Activated CD4-positive, alpha-beta T cell treated with anti-CD3 and anti-CD28 coated beads, Interleukin-2, amount 50 U/mL, for 48 hours (primary cell): ENCODE measurements around the gene ASS1.
A peak's percentile ranks its signal among the peaks of the same experiment; 100 is the strongest.

Source experiments
- DNase-seq, 2 experiments: peaks; one replicate each; pipeline ENCODE4 v3.0.0-alpha.2; 2020

Gene ASS1

GRCh38 chr9:130437011-130437789, 7.6 kb upstream of the ASS1 start:
- no peak for DNase-seq

GRCh38 chr9:130438382-130438981, 6.3 kb upstream of the ASS1 start:
- DNase-seq = no peak

GRCh38 chr9:130441031-130441430, 3.7 kb upstream of the ASS1 start:
- DNase-seq = no peak

- DNase-seq = no peak
These were observed 1.9 kb upstream of the ASS1 start for GRCh38 chr9:130442746-130443455.

GRCh38 chr9:130443456-130443801, 1.3 kb upstream of the ASS1 start:
- DNase-seq = no peak

GRCh38 chr9:130443840-130444492, 795 bp upstream of the ASS1 start:
- no peak for DNase-seq

DNA sequence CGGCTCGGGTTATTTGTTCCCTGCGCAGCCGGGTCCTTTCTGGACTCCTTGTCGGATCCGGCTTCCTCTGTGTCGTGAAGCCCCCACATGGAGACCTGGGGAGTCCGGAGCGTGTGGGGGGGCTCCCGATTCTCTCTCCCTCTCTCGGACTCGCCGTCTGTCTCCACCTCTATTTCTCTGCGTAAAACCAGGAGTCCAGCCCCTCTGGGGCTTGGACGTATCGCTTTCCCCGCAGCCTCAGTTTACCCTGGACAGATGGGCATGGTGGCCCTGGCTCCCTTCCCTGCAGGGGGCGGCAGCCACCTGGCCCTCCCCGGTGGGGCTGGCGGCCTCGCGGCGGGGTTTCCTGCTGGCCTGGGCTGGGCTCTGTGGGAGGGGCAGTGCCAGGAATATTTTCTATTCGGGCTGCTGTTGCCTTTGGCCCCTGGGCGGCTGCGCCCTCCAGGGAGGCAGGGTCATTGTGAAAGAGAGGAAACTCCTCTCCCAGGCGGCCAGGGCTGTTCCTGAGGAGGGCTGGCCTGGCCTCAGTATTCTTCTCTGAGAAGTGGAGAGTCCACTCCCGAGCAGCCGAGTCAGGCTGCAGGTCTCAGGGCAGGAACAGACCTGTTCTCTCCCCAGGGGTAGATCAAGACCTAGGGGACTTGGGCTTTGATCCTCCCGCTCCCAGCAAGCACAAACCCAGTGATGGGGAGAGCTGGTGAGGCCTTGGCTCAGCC, 665 bp downstream of the ASS1 start:
- no peak for DNase-seq

- DNase-seq = no peak
These were observed 1.5 kb downstream of the ASS1 start for GRCh38 chr9:130446101-130446861.

- no peak for DNase-seq
These were observed 2.5 kb downstream of the ASS1 start for GRCh38 chr9:130447193-130447816.

- no peak for DNase-seq
These were observed 3.4 kb downstream of the ASS1 start for GRCh38 chr9:130448035-130448624.

DNA sequence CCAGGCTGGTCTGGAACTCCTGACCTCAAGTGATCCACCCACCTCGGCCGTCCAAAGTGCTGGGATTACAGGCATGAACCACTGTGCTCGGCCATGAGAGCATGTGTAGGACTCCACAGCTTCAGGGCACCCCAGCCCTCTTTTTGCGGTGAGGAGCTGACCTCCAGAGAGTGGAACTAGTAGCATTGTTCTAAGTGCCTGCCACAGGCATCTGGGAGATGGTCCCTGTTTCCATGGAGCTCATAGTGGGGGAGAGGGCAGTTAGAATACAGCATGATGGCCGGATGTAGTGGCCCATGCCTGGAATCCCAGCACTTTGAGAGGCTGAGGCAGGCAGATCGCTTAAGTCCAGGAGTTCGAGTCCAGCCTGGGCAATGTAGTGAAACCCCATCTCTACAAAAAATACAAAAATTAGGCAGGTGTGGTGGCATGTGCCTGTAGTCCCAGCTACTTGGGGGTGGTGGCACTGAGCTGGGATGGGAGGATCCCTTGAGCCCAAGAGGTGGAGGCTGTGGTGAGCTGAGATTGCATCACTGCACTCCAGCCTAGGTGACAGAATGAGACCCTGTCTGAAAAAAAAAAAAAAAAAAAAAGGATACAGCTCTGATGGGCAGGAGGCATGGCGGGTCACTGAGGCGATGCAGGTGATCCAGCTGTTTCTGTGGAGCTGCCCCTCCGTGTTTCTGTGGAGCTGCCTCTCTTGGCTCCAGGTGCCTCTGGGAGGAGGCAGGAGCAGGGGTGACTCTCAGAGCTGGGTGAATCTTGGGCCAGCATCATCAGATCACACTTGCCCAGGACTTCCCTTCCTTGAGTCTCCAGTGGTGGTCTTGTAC, 4.2 kb downstream of the ASS1 start:
- no peak for DNase-seq

DNA sequence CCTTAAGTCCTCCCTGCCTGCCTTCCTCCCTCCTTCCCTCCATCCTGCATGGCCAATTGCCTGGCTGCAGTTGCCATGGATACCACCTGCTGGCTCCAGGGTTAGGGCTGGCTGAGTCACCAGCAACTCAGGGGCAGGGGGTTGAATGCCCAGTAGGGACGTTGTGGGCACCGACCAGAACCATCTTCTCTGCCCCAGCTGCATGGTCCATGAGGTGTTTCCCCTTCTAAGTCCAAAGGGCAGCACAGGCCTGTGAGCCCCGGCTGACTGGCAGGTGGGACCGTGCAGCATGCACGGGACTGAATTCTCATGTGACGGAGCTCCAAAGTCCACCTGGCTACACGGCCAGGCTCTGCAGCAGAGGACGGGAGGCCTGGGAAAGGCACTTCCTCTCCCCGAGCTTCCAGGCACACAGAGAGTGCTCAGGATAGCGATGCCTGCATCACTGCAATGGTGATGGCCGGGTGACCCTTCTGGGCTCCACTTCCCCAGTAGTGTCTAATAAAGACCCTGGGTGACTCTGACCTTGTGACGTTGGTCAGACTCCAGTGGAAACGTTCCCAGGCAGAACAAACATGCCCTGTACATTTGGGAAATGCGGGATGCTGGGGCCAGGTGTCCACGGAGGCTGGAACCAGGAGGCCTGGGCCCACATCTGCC, 5.7 kb downstream of the ASS1 start:
- no peak for DNase-seq

DNA sequence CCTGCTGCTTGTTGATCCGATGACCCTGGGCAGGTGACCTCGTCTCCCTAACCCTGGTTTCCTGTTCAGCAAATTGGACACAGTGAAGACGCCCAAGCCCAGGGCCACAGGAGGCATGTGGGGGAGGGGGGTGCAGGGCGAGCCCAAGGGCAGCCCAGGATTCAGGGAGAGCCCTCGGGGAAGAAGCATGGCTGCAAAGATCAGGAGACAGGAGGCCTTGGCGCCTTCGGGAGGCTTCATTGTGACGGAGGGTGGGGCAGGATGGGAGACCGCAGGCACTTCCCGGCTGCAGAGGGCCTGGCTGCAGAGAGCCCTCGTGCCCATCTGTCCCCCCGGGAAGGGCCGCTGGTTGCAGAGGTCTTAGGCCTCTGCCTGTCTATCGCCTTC, 6.2 kb downstream of the ASS1 start:
- DNase-seq = no peak

- DNase-seq = peak; percentile 30 to 36
These were observed 7.0 kb downstream of the ASS1 start for GRCh38 chr9:130451509-130452388.

DNA sequence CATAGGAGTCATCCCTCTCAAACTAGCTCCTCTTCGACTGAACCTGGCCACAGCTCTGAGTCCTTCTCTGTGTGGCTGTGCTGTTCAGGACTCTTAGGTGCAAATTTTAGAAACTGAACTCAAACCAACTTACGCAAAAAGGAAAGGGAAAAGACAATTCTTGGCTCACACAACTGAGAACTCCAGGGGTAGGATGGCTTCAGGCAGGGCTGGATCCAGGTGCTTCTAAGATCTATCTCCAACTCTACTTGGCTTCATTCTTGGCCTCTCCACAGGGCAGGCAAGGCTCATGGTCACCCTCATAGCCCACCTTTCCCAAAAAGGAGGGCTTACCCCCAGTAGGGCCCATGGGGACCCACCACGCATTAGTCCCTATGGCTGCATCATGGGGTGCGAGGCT, 8.1 kb downstream of the ASS1 start:
- DNase-seq = no peak

- DNase-seq = no peak
These were observed 8.7 kb downstream of the ASS1 start for GRCh38 chr9:130453487-130453886.

- no peak for DNase-seq
These were observed 9.5 kb downstream of the ASS1 start for GRCh38 chr9:130454096-130454811.

- no peak for DNase-seq
These were observed 10.1 kb downstream of the ASS1 start for GRCh38 chr9:130454812-130455325.
